ENCODE data around the gene ADAMTSL2. TPM values are rescaled to one million over a fixed set of nuclear protein-coding genes. Genes with fewer than 3 reads are reported as not detected.

ADAMTSL2 gene
- total and polyA plus RNA-seq, 10 donors, result 1.6 to 11.7 (median 4.3) TPM

DNA sequence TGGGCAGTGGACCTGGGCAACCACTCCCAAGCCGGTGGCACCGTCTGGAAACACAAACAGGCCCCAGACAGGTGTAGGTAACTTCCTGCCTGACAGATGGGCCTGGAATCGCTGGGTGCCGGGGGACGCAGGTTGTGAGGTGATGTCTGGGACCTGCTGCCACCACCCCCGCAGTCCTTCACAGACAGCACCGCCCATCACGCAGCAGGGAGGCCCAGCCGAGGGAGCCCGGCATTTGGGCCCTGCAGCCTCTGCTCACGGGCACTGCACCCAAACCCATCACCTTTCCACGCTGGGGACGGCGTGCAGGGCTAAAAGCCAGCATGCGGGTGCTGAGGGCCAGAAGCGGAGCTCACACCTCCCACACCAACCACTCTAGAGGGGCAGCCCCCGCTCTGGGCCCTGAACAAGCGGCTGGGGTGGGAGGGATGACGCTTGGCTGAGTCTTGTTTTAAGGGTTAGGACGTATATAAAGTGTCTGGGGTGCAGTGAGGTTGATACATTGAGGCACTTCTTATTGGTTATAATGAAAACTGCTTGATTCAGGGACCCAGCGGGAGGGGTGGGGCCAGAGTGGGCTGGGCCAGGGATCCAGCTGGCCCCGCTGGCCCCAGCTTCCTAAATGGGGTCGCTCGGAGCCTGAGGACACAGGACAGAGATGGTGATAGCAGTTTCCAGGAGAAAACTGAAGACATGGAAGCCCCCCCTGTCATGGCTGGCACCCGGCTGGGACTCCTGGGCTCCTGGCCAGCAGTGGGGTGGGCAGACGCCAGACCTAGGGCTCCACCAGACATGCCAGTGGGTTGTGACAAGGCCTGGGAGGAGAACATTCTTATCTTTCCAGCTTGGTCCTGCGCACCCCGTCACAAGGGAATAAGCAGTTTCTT is 21.0 kb upstream of the ADAMTSL2 start:
- no peak for DNase-seq
- H3K27ac ChIP-seq, result peak overlapping the region in 1 of 8 donors; percentile 18

DNA sequence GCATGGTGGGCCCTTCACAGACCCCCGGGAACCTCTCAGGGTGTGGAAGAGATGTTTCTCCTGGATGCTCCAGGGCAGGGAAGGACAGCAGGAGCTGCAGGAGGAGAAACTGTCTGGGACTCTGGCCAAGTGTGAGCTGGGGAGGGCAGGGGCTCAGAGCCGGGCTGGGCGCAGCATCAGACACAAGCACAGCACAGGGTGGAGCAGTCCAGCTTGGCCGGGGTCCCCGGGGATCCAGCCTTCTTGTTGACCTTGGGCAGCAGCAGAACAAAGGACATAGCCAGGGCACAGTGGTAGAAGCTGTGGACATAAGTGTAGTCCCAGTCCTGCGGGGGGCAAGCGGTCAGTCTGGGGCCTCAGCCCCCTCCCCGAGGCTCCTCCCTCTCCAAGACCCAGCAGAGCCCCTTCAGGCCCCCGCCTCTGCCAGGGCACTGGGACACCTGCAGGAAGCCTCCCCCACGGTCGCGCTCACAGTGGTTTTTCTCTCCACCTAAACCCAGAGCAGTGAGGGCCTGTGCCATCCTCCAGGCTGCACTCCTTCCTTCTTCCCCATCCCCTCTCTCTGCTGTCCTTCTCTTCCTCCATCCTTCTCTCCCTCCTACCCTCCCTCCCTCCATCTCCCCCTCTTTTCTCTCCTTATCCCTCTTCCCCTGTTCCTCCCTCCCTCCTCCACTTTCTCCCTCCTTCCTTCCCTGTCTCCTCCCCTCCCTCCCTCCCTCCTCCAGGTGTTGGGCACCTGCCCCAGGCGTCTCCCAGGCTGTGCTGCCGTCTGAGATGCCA is 19.9 kb upstream of the ADAMTSL2 start:
- Histone ChIP-seq H3K9me3 (no peaks in the 10 kb centered on the region), H3K27me3 (replicated peaks in 1 of 7) (peaks cover 0 to 56% (median 0%) of the 10 kb centered on the region in 7 donors), H3K36me3 (no peaks in the 10 kb centered on the region), H3K4me1 (peaks cover 4 to 27% (median 10%) of the 10 kb centered on the region in 6 donors), H3K27ac (peak overlapping the region in 3 of 8 donors; percentile 8 to 36 (median 30)), H3K4me3 (no peak overlapping the region)
- TF ChIP-seq POLR2A (IDR thresholded peaks at IDR 0.05) (no peak), POLR2AphosphoS5 (IDR thresholded peaks at IDR 0.05) (peak in 1 of 3 donors; percentile 14)
- TF ChIP-seq, protein P1, sequence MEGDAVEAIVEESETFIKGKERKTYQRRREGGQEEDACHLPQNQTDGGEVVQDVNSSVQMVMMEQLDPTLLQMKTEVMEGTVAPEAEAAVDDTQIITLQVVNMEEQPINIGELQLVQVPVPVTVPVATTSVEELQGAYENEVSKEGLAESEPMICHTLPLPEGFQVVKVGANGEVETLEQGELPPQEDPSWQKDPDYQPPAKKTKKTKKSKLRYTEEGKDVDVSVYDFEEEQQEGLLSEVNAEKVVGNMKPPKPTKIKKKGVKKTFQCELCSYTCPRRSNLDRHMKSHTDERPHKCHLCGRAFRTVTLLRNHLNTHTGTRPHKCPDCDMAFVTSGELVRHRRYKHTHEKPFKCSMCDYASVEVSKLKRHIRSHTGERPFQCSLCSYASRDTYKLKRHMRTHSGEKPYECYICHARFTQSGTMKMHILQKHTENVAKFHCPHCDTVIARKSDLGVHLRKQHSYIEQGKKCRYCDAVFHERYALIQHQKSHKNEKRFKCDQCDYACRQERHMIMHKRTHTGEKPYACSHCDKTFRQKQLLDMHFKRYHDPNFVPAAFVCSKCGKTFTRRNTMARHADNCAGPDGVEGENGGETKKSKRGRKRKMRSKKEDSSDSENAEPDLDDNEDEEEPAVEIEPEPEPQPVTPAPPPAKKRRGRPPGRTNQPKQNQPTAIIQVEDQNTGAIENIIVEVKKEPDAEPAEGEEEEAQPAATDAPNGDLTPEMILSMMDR (IDR thresholded peaks at IDR 0.05 in 8 of 11, conservative IDR thresholded peaks at IDR 0.05 in 3 of 11), result no peak
- intact Hi-C loops (cut with DNase I; ENCODE audit: low total_unique reads), result no loop called here
- DNase-seq, result no peak
- 44 to 66% (median 54%) methylated on average over 13 to 14 of the region's 14 CpGs for WGBS, 5 donors

More for the DNA sequence above, 21.0 kb upstream of the ADAMTSL2 start:
- Histone ChIP-seq H3K9me3 (no peaks in the 10 kb centered on the region), H3K4me3 (no peak overlapping the region), H3K36me3 (no peaks in the 10 kb centered on the region), H3K27me3 (replicated peaks in 1 of 7) (peaks cover 0 to 63% (median 0%) of the 10 kb centered on the region in 7 donors), H3K4me1 (peaks cover 8 to 37% (median 20%) of the 10 kb centered on the region in 6 donors)
- TF ChIP-seq POLR2AphosphoS5 (IDR thresholded peaks at IDR 0.05) (no peak), POLR2A (IDR thresholded peaks at IDR 0.05) (no peak)
- TF ChIP-seq, protein P1 (IDR thresholded peaks at IDR 0.05 in 8 of 11, conservative IDR thresholded peaks at IDR 0.05 in 3 of 11), result no peak
- WGBS, 5 donors, result 77 to 83% (median 81%) methylated on average over 14 to 28 of the region's 28 CpGs
- intact Hi-C loops (cut with DNase I; ENCODE audit: low total_unique reads), result no loop called here

GRCh38 chr9:133515240-133515610 is 19.3 kb upstream of the ADAMTSL2 start:
- Histone ChIP-seq H3K4me3 (no peak overlapping the region), H3K9me3 (no peaks in the 10 kb centered on the region), H3K27me3 (replicated peaks in 1 of 7) (peaks cover 0 to 50% (median 0%) of the 10 kb centered on the region in 7 donors), H3K4me1 (peaks cover 0 to 21% (median 5%) of the 10 kb centered on the region in 6 donors), H3K27ac (no peak overlapping the region), H3K36me3 (no peaks in the 10 kb centered on the region)
- no peak for DNase-seq
- intact Hi-C loops (cut with DNase I; ENCODE audit: low total_unique reads), result no loop called here
- TF ChIP-seq POLR2AphosphoS5 (IDR thresholded peaks at IDR 0.05) (no peak), POLR2A (IDR thresholded peaks at IDR 0.05) (no peak)
- TF ChIP-seq, protein P1 (IDR thresholded peaks at IDR 0.05 in 8 of 11, conservative IDR thresholded peaks at IDR 0.05 in 3 of 11), result no peak
- WGBS, 5 donors, result 79 to 95% (median 91%) methylated on average over 8 to 10 of the region's 10 CpGs

All from spleen (tissue), 11 donors.